22Rv1 (cell line): ENCODE data around the gene SMCO2.

Experiments used
- ZFX ChIP-seq: fragments of 450-650 bp; IDR thresholded peaks from 2 replicates; pipeline ENCODE4 v1.6.1; 2017; ENCODE audit warnings: antibody characterized with exemption, borderline replicate concordance
- TF ChIP-seq, protein P1 (sequence below): fragments of 450-650 bp; IDR thresholded peaks from 2 replicates; pipeline ENCODE4 v1.5.1; 2017; ENCODE audit warnings: mild to moderate bottlenecking

- TF ChIP-seq, protein P1, sequence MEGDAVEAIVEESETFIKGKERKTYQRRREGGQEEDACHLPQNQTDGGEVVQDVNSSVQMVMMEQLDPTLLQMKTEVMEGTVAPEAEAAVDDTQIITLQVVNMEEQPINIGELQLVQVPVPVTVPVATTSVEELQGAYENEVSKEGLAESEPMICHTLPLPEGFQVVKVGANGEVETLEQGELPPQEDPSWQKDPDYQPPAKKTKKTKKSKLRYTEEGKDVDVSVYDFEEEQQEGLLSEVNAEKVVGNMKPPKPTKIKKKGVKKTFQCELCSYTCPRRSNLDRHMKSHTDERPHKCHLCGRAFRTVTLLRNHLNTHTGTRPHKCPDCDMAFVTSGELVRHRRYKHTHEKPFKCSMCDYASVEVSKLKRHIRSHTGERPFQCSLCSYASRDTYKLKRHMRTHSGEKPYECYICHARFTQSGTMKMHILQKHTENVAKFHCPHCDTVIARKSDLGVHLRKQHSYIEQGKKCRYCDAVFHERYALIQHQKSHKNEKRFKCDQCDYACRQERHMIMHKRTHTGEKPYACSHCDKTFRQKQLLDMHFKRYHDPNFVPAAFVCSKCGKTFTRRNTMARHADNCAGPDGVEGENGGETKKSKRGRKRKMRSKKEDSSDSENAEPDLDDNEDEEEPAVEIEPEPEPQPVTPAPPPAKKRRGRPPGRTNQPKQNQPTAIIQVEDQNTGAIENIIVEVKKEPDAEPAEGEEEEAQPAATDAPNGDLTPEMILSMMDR = no peak
- TF ChIP-seq ZFX = no peak
These were observed 62.3 kb downstream of the SMCO2 start for GRCh38 chr12:27508736-27509431.
